Retinal pigment epithelial cell (primary cell): ENCODE data around the gene BCAR3.

Experiments used
- DNase-seq: peaks from one replicate; pipeline ENCODE4 v3.0.0-alpha.2; 2010; ENCODE audit warnings: low read depth
- H3K4me3 ChIP-seq: 2 replicates; pipeline ENCODE4 v1.5.1; 2011; ENCODE audit warnings: mild to moderate bottlenecking, low read length, control low read depth, moderate library complexity
- CTCF ChIP-seq: conservative IDR thresholded peaks from 2 replicates; pipeline ENCODE4 v1.5.1; 2011; ENCODE audit warnings: low read depth, low read length, control low read depth, inconsistent platforms

The BCAR3 gene

GRCh38 chr1:93616996-93617669 lies 64.5 kb downstream of the BCAR3 start:
- no peak overlapping the region for H3K4me3 ChIP-seq
- TF ChIP-seq CTCF = no peak

GRCh38 chr1:93616221-93616995 lies 65.2 kb downstream of the BCAR3 start:
- no peak for TF ChIP-seq CTCF
- no peak for DNase-seq
- no peak overlapping the region for H3K4me3 ChIP-seq

More at GRCh38 chr1:93616996-93617669, 64.5 kb downstream of the BCAR3 start:
- DNase-seq = no peak

- H3K4me3 ChIP-seq = no peak overlapping the region
- no peak for DNase-seq
- no peak for TF ChIP-seq CTCF
Observed at GRCh38 chr1:93615582-93616150, 66.0 kb downstream of the BCAR3 start.

GRCh38 chr1:93614986-93615581 lies 66.6 kb downstream of the BCAR3 start:
- no peak overlapping the region for H3K4me3 ChIP-seq
- DNase-seq = no peak
- TF ChIP-seq CTCF = no peak

GRCh38 chr1:93614541-93614940 lies 67.1 kb downstream of the BCAR3 start:
- no peak for TF ChIP-seq CTCF
- DNase-seq = no peak
- H3K4me3 ChIP-seq = no peak overlapping the region

GRCh38 chr1:93613898-93614297 lies 67.7 kb downstream of the BCAR3 start:
- DNase-seq = no peak
- TF ChIP-seq CTCF = no peak
- peak overlapping the region; percentile 47 for H3K4me3 ChIP-seq
